Epithelial cell of esophagus (primary cell): ENCODE measurements around the gene S1PR4.

Experiments
- DNase-seq: peaks from one replicate; pipeline ENCODE4 v3.0.0; 2010; ENCODE audit warnings: low read depth
- H3K4me3 ChIP-seq: 2 replicates; pipeline ENCODE4 v1.5.1; 2011; ENCODE audit warnings: mild to moderate bottlenecking, low read length, control low read depth
- CTCF ChIP-seq: IDR thresholded peaks from 2 replicates; pipeline ENCODE4 v1.5.1; 2011; ENCODE audit warnings: low read depth, mild to moderate bottlenecking, low read length, control low read depth, inconsistent platforms; ENCODE audit not compliant: insufficient read depth; ENCODE audit errors: missing control alignments

Gene S1PR4

DNA sequence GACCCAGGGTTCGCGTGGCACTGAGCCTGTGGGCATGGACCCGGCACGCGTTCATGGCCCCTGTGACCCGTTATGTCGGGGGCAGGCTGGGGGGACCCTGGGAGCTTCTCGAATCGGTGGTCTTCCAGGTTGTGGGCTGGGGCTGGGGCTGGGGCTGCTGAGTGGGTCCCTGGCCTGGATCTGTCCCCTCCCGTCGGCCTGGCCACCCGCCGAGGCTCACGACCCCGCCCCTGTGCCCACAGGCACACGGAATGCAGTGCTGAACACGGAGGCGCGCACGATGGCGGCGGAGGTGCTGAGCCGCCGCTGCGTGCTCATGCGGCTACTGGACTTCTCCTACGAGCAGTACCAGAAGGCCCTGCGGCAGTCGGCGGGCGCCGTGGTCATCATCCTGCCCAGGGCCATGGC lies 13.7 kb downstream of the S1PR4 start:
- DNase-seq: no peak
- no peak for TF ChIP-seq CTCF
- no peak overlapping the region for H3K4me3 ChIP-seq

GRCh38 chr19:3192684-3193083 lies 14.1 kb downstream of the S1PR4 start:
- TF ChIP-seq CTCF: no peak
- H3K4me3 ChIP-seq: no peak overlapping the region
- no peak for DNase-seq

DNA sequence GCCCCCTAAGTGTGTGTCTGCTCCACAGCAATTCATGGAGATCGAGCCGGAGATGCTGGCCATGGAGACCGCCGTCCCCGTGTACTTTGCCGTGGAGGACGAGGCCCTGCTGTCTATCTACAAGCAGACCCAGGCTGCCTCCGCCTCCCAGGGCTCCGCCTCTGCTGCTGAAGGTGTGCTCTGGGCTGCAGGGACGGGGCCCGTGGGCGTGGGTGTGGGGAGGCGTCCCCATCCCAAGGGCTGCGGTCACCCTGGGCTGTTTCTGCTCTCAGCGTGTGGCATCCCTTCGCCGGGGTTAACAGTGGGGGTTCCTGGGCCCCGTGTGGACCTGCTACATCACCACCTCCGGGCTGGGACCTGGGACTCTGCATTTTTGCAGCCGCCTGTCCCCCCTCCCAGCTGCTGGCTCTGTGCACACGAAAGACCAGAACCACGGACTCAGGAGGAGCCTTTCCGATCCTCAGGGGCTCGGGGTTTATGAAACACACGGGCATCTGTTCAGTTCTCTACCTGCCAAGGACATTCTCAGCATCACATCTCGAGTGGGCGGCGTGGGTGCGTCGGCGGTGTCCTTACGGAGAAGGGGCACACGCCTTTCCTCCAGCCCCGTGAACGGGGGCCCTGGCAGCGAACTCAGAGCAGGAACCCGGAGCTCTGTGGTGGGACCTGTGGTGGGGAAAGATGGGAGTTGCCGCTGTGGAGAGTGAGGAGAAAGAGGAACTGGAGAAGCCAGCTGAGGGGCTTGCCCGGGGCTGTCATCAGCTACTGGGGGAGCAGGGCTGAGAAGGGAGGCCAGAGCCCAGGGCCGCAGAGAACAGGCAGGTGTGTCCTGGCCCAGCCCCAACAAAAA lies 14.9 kb downstream of the S1PR4 start:
- no peak overlapping the region for H3K4me3 ChIP-seq
- no peak for DNase-seq
- TF ChIP-seq CTCF: no peak

DNA sequence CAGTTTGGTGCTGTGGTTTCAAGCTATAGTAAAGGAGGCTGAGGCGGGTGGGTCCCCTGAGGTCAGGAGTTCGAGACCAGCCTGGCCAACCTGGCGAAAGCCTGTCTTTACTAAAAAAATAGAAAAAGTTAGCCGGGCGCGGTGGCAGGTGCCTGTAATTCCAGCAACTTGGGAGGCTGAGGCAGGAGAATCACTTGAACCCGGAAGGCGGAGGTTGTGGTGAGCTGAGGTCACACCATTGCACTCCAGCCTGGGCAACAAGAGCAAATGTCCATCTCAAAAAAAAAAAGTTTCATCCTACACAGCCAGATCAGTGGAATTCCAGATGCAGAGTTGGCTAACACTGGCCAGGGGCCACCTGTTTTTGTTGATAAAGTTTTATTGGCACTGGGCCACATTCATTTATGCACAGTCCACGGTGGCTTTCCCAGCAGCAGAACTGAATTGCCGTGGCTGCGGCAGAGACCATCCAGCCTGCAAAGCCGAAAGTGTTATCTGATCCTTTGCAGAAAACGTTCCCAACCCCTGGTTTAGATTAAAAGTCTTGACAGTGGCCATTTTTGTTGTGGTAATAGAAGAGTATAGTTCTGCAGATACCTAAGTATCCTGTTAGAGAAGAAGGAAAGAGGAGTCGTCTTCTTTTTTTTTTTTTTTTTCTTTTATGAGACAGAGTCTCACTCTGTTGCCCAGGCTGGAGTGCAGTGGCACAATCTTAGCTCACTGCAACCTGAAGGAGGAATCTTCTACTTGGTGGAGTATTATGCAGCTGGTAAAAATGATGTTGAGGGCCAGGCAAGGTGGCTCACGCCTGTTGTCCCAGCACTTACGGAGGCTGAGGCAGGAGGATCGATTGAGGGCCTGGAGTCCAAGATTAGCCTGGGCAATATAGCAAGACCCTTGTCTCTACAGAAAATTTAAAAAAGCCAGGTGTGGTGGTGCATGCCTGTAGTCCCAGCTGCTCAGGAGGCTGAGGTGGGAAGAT lies 15.8 kb downstream of the S1PR4 start:
- DNase-seq: no peak
- TF ChIP-seq CTCF: no peak
- no peak overlapping the region for H3K4me3 ChIP-seq

GRCh38 chr19:3196064-3196932 lies 17.7 kb downstream of the S1PR4 start:
- no peak overlapping the region for H3K4me3 ChIP-seq
- DNase-seq: no peak

DNA sequence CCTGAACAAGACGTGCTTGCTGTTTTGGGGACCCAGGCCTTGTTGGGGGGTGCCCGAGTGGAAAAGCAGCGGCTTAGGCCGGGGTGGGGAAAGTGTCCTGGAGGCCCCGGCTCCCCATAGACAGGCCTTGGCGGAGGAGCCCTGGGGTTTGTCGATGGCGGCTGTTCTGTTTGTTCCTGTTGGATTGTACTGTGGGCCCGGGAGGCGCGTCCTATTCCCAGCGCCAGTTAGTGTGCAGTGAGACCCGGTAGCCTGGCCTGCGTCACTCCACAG lies 18.3 kb downstream of the S1PR4 start:
- H3K4me3 ChIP-seq: no peak overlapping the region
- DNase-seq: no peak
- TF ChIP-seq CTCF: no peak

More at GRCh38 chr19:3196064-3196932, 17.7 kb downstream of the S1PR4 start:
- no peak for TF ChIP-seq CTCF
